Psoas muscle (tissue), 8 donors: ENCODE data around the gene NUMB. TPM values are rescaled to one million over a fixed set of nuclear protein-coding genes. Genes with fewer than 3 reads are reported as not detected.

Experiments
- ATAC-seq, 4 donors: fragments of 200-7000 bp; cut with Tn5 transposase; one replicate each; pipeline ENCODE4 v1.9.1; 2020; ENCODE audit warnings: moderate library complexity in 3 of 4, mild to moderate bottlenecking in 2 of 4
- DNase-seq, 2 donors: peaks; one replicate each; pipeline ENCODE4 v3.0.0-alpha.2; 2020
- H3K27ac ChIP-seq: fragments of 200-600 bp; one replicate; pipeline ENCODE4 v1.8.0; 2022
- H3K27me3 ChIP-seq, 3 donors: fragments of 200-600 bp in 1 of 3; one replicate each; pipeline versions ENCODE4 v1.6.1 to v1.8.0; 2013 to 2022; ENCODE audit warnings: low read length in 2 of 3, mild to moderate bottlenecking in 2 of 3, moderate library complexity in 1 of 3; ENCODE audit not compliant: insufficient read depth in 3 of 3
- H3K36me3 ChIP-seq, 2 donors: fragments of 200-600 bp in 1 of 2; one replicate each; pipeline versions ENCODE4 v1.6.1 to v1.8.0; 2013 to 2022; ENCODE audit warnings: low read depth in 1 of 2, mild to moderate bottlenecking in 1 of 2, moderate library complexity in 1 of 2; ENCODE audit not compliant: insufficient read depth in 1 of 2
- H3K4me1 ChIP-seq: fragments of 200-600 bp; one replicate; pipeline ENCODE4 v1.8.0; 2022
- H3K4me3 ChIP-seq: fragments of 200-600 bp; one replicate; pipeline ENCODE4 v1.8.0; 2022; ENCODE audit warnings: mild to moderate bottlenecking
- H3K9me3 ChIP-seq: fragments of 200-600 bp; one replicate; pipeline ENCODE4 v1.8.0; 2022
- CTCF ChIP-seq: fragments of 200-600 bp; IDR thresholded peaks from one replicate; pipeline ENCODE4 v1.8.0; 2022; ENCODE audit warnings: antibody characterized with exemption
- WGBS, 3 donors: extraction: QIAGEN DNeasy Blood & Tissue Kit; methylation state at CpG; one replicate each; pipeline versions ENCODE4 v1.1.6 to v1.1.7; 2013; 5-methylcytosine and 5-hydroxymethylcytosine counted together
- intact Hi-C, 2 donors: fragments of 100-400 bp; cut with DNase I; formaldehyde crosslinking; loops; one replicate each; pipeline versions ENCODE4 v1.11.0 to v1.14.2; 2022
- polyA plus RNA-seq, 3 donors: library from polyadenylated mRNA; stranded (reverse); fragments of 200-250 nt; gene quantifications; one replicate each; pipeline ENCODE4 v1.2.3, GENCODE V29; 2013
- total RNA-seq, 4 donors: library from RNA; stranded (reverse); fragmentation: NEBNext Ultra II Directional in 2 of 4; extraction: Animal tissue kit (Norgen Biotek cat#: 25700) in 2 of 4; gene quantifications; one replicate each; pipeline versions ENCODE4 v1.2.1 to v1.2.4, GENCODE V29; 2021 to 2023
- donor health status: healthy with polysubstance abuse.
- donor health status: DM: no; HTN: no; CAD: no; lungs with moderate emphysema.
- donor health status: Bipolar disorder and iron deficiency.
- donor health status: healthy.
- donor health status: DM: yes; HTN: yes; CAD: no.
- donor health status: DM: no; HTN: no; CAD: no.
- donor health status: DM: no; HTN: no; CAD: no.
- donor health status: DM: yes; HTN: yes; CAD: no.

Gene NUMB
- total and polyA plus RNA-seq, 7 donors, result 12.5 to 26.4 (median 24.6) TPM

- no peaks in the 10 kb centered on the region for H3K36me3 ChIP-seq
- no peaks in the 10 kb centered on the region for H3K27me3 ChIP-seq
- no peak for TF ChIP-seq CTCF
- 80 to 82% (median 80%) methylated on average over 11 of the region's 11 CpGs for WGBS, 3 donors
- ATAC-seq (no peak), DNase-seq (no peak)
- peaks cover 29% of the 10 kb centered on the region for H3K4me1 ChIP-seq
- intact Hi-C loops, result no loop called here
- H3K9me3 ChIP-seq, result no peaks in the 10 kb centered on the region
- H3K4me3 ChIP-seq, result no peak overlapping the region
- H3K27ac ChIP-seq, result no peak overlapping the region
These were observed 5.8 kb downstream of the NUMB start for GRCh38 chr14:73452341-73453186.

GRCh38 chr14:73443758-73444157 is 14.6 kb downstream of the NUMB start:
- Histone ChIP-seq H3K36me3 (no peaks in the 10 kb centered on the region), H3K27me3 (no peaks in the 10 kb centered on the region), H3K4me1 (peaks cover 4% of the 10 kb centered on the region), H3K4me3 (no peak overlapping the region), H3K9me3 (no peaks in the 10 kb centered on the region), H3K27ac (no peak overlapping the region)
- no peak for DNase-seq
- intact Hi-C loops, result no loop called here
- ATAC-seq, result no peak
- TF ChIP-seq CTCF, result no peak
- 93 to 97% (median 94%) methylated on average over 11 of the region's 11 CpGs for WGBS, 3 donors

- intact Hi-C loops, result no loop called here
- WGBS, 3 donors, result 87 to 92% (median 88%) methylated on average over 7 of the region's 7 CpGs
- Histone ChIP-seq H3K27ac (no peak overlapping the region), H3K27me3 (no peaks in the 10 kb centered on the region), H3K9me3 (no peaks in the 10 kb centered on the region), H3K4me3 (no peak overlapping the region), H3K36me3 (no peaks in the 10 kb centered on the region), H3K4me1 (peaks cover 4% of the 10 kb centered on the region)
- TF ChIP-seq CTCF, result no peak
- no peak for ATAC-seq
- DNase-seq, result no peak
These were observed 17.1 kb downstream of the NUMB start for GRCh38 chr14:73441286-73441685.

GRCh38 chr14:73438993-73439392 is 19.4 kb downstream of the NUMB start:
- H3K9me3 ChIP-seq, result no peaks in the 10 kb centered on the region
- WGBS, 3 donors, result 58 to 76% (median 67%) methylated on average over 2 of the region's 2 CpGs
- H3K4me1 ChIP-seq, result peaks cover 9% of the 10 kb centered on the region
- intact Hi-C loops, result no loop called here
- no peaks in the 10 kb centered on the region for H3K27me3 ChIP-seq
- TF ChIP-seq CTCF, result no peak
- no peaks in the 10 kb centered on the region for H3K36me3 ChIP-seq
- H3K27ac ChIP-seq, result no peak overlapping the region
- ATAC-seq, result no peak
- no peak for DNase-seq
- H3K4me3 ChIP-seq, result no peak overlapping the region

GRCh38 chr14:73437206-73437605 is 21.1 kb downstream of the NUMB start:
- no peak for TF ChIP-seq CTCF
- DNase-seq, result no peak
- intact Hi-C loops, result no loop called here
- WGBS, 3 donors, result 98 to 100% (median 98%) methylated on average over 2 of the region's 2 CpGs
- Histone ChIP-seq H3K36me3 (no peaks in the 10 kb centered on the region), H3K4me1 (peaks cover 9% of the 10 kb centered on the region), H3K4me3 (no peak overlapping the region), H3K27me3 (no peaks in the 10 kb centered on the region), H3K9me3 (no peaks in the 10 kb centered on the region), H3K27ac (no peak overlapping the region)
- no peak for ATAC-seq
